ENCODE results near the gene DEFB123. TPM values are rescaled to one million over a fixed set of nuclear protein-coding genes. Genes with fewer than 3 reads are reported as not detected.
A peak's percentile ranks its signal among the peaks of the same experiment; 100 is the strongest.

The DEFB123 gene
- total RNA-seq, 2 experiments from 2014 or later: not detected

- Histone ChIP-seq H3K79me2 (ENCODE audit: insufficient read depth, low read depth, low read length) (no peaks in the 10 kb centered on the region), H3K4me3 (ENCODE audit: low read depth, low read length, poor library complexity, severe bottlenecking) (peak overlapping the region; percentile 23), H4K20me1 (ENCODE audit: insufficient read depth, low read length) (no peaks in the 10 kb centered on the region), H3K4me1 (ENCODE audit: insufficient read depth, low read length, poor library complexity, severe bottlenecking) (peaks cover 28% of the 10 kb centered on the region), H3K9me2 (ENCODE audit: insufficient read depth, low read length) (no peaks in the 10 kb centered on the region), H2AFZ (ENCODE audit: low read length) (peak overlapping the region; percentile 82), H3K27ac (ENCODE audit: low read depth, low read length, poor library complexity, severe bottlenecking) (peak overlapping the region; percentile 60), H3K4me2 (ENCODE audit: low read length) (peak overlapping the region; percentile 71), H3K9me3 (ENCODE audit: low read length) (no peaks in the 10 kb centered on the region), H3K36me3 (ENCODE audit: insufficient read depth, low read length) (no peaks in the 10 kb centered on the region)
- intact Hi-C loops (cut with micrococcal nuclease; ENCODE audit: unreplicated experiment): no loop called here
- no TSS peak for BruUV-seq (replicated peaks)
- POLR2A ChIA-PET: interaction anchor here (0.6 to 0.7 kb wide), 2 partner anchors 14 to 35 kb away, joined by 3 read pairs; no protein-coding TSS in a partner anchor
- no peak for TF ChIP-seq CTCF (conservative IDR thresholded peaks at IDR 0.05; ENCODE audit: low read length)
- no peak for TF ChIP-seq EZH2phosphoT487 (IDR thresholded peaks at IDR 0.05; ENCODE audit: borderline replicate concordance, low read depth, low read length)
- no peak for DNase-seq (ENCODE audit: low spot score)
- CTCF ChIA-PET (ENCODE audit: unreplicated experiment): interaction anchor here (2.2 kb wide), 1 partner anchor 29 kb away, joined by 8 read pairs; no protein-coding TSS in a partner anchor
These were observed 33.1 kb downstream of the DEFB123 start for GRCh38 chr20:31473331-31474096.

- intact Hi-C loops (cut with micrococcal nuclease; ENCODE audit: unreplicated experiment): no loop called here
- Histone ChIP-seq H3K9me3 (ENCODE audit: low read length) (no peaks in the 10 kb centered on the region), H3K4me2 (ENCODE audit: low read length) (peak overlapping the region; percentile 71), H3K36me3 (ENCODE audit: insufficient read depth, low read length) (no peaks in the 10 kb centered on the region), H2AFZ (ENCODE audit: low read length) (peak overlapping the region; percentile 82), H3K79me2 (ENCODE audit: insufficient read depth, low read depth, low read length) (no peaks in the 10 kb centered on the region), H3K4me3 (ENCODE audit: low read depth, low read length, poor library complexity, severe bottlenecking) (peak overlapping the region; percentile 23), H4K20me1 (ENCODE audit: insufficient read depth, low read length) (no peaks in the 10 kb centered on the region), H3K27ac (ENCODE audit: low read depth, low read length, poor library complexity, severe bottlenecking) (peak overlapping the region; percentile 60), H3K9me2 (ENCODE audit: insufficient read depth, low read length) (no peaks in the 10 kb centered on the region), H3K4me1 (ENCODE audit: insufficient read depth, low read length, poor library complexity, severe bottlenecking) (peaks cover 28% of the 10 kb centered on the region)
- TF ChIP-seq CTCF (conservative IDR thresholded peaks at IDR 0.05; ENCODE audit: low read length) (no peak), EZH2phosphoT487 (IDR thresholded peaks at IDR 0.05; ENCODE audit: borderline replicate concordance, low read depth, low read length) (no peak)
- DNase-seq (ENCODE audit: low spot score): peak; percentile 73
- POLR2A ChIA-PET: interaction anchor here (0.6 to 1.2 kb wide), 5 partner anchors 14 to 34 kb away, joined by 3 to 4 read pairs (median 3); no protein-coding TSS in a partner anchor
- no TSS peak for BruUV-seq (replicated peaks)
- CTCF ChIA-PET (ENCODE audit: unreplicated experiment): interaction anchor here (2.2 kb wide), 1 partner anchor 29 kb away, joined by 8 read pairs; no protein-coding TSS in a partner anchor
These were observed 33.6 kb downstream of the DEFB123 start for GRCh38 chr20:31474097-31474436.

Measured in OCI-LY7 (cell line).